ENCODE data around the gene MATR3.
"Not testable (repeated sequence)": the region's sequence is repeated elsewhere in the genome, so short reads cannot be mapped to it uniquely, and the experiment has no call there.

MATR3 gene

GRCh38 chr5:139270718-139271117, 22.8 kb upstream of the MATR3 start:
- DNase-seq; in situ Hi-C loops (cut with MboI; ENCODE audit: low pct_unique_long_range_greater_than_20kb, low sequenced_read_pairs): not testable (repeated sequence)

- in situ Hi-C loops (cut with MboI; ENCODE audit: low pct_unique_long_range_greater_than_20kb, low sequenced_read_pairs) = no loop called here
- DNase-seq = peak; percentile 64
These were observed 22.1 kb upstream of the MATR3 start for GRCh38 chr5:139271201-139272027.

GRCh38 chr5:139272471-139273321, 20.8 kb upstream of the MATR3 start:
- DNase-seq = peak; percentile 90
- in situ Hi-C loops (cut with MboI; ENCODE audit: low pct_unique_long_range_greater_than_20kb, low sequenced_read_pairs) = no loop called here

GRCh38 chr5:139273322-139273571, 20.3 kb upstream of the MATR3 start:
- in situ Hi-C loops (cut with MboI; ENCODE audit: low pct_unique_long_range_greater_than_20kb, low sequenced_read_pairs) = no loop called here
- no peak for DNase-seq

- in situ Hi-C loops (cut with MboI; ENCODE audit: low pct_unique_long_range_greater_than_20kb, low sequenced_read_pairs) = no loop called here
- peak; percentile 98 for DNase-seq
These were observed 19.8 kb upstream of the MATR3 start for GRCh38 chr5:139273572-139274289.

GRCh38 chr5:139275536-139275935, 18.0 kb upstream of the MATR3 start:
- no peak for DNase-seq
- in situ Hi-C loops (cut with MboI; ENCODE audit: low pct_unique_long_range_greater_than_20kb, low sequenced_read_pairs) = no loop called here

GRCh38 chr5:139275956-139276355, 17.6 kb upstream of the MATR3 start:
- no peak for DNase-seq
- in situ Hi-C loops (cut with MboI; ENCODE audit: low pct_unique_long_range_greater_than_20kb, low sequenced_read_pairs) = no loop called here

GRCh38 chr5:139276426-139276825, 17.1 kb upstream of the MATR3 start:
- DNase-seq = no peak
- in situ Hi-C loops (cut with MboI; ENCODE audit: low pct_unique_long_range_greater_than_20kb, low sequenced_read_pairs) = no loop called here

GRCh38 chr5:139277171-139277570, 16.4 kb upstream of the MATR3 start:
- no peak for DNase-seq
- in situ Hi-C loops (cut with MboI; ENCODE audit: low pct_unique_long_range_greater_than_20kb, low sequenced_read_pairs) = no loop called here

- in situ Hi-C loops (cut with MboI; ENCODE audit: low pct_unique_long_range_greater_than_20kb, low sequenced_read_pairs) = no loop called here
- no peak for DNase-seq
These were observed 14.8 kb upstream of the MATR3 start for GRCh38 chr5:139278540-139279274.

- in situ Hi-C loops (cut with MboI; ENCODE audit: low pct_unique_long_range_greater_than_20kb, low sequenced_read_pairs) = no loop called here
- no peak for DNase-seq
These were observed 11.4 kb upstream of the MATR3 start for GRCh38 chr5:139282197-139282557.

- DNase-seq = no peak
- in situ Hi-C loops (cut with MboI; ENCODE audit: low pct_unique_long_range_greater_than_20kb, low sequenced_read_pairs) = no loop called here
These were observed 10.0 kb upstream of the MATR3 start for GRCh38 chr5:139283252-139284166.

- DNase-seq = no peak
- in situ Hi-C loops (cut with MboI; ENCODE audit: low pct_unique_long_range_greater_than_20kb, low sequenced_read_pairs) = no loop called here
These were observed 9.2 kb upstream of the MATR3 start for GRCh38 chr5:139284295-139284694.

- no peak for DNase-seq
- in situ Hi-C loops (cut with MboI; ENCODE audit: low pct_unique_long_range_greater_than_20kb, low sequenced_read_pairs) = no loop called here
These were observed 7.7 kb upstream of the MATR3 start for GRCh38 chr5:139285651-139286392.

- in situ Hi-C loops (cut with MboI; ENCODE audit: low pct_unique_long_range_greater_than_20kb, low sequenced_read_pairs) = no loop called here
- DNase-seq = no peak
These were observed 5.5 kb upstream of the MATR3 start for GRCh38 chr5:139287890-139288635.

GRCh38 chr5:139291051-139291450, 2.5 kb upstream of the MATR3 start:
- in situ Hi-C loops (cut with MboI; ENCODE audit: low pct_unique_long_range_greater_than_20kb, low sequenced_read_pairs) = no loop called here
- DNase-seq = no peak

GRCh38 chr5:139293202-139293506, 386 bp upstream of the MATR3 start:
- DNase-seq = no peak
- in situ Hi-C loops (cut with MboI; ENCODE audit: low pct_unique_long_range_greater_than_20kb, low sequenced_read_pairs) = no loop called here

Data from KBM-7 (cell line).